Activated naive CD4-positive, alpha-beta T cell treated with anti-CD3 and anti-CD28 coated beads, Interleukin-2, amount 10 ng/mL, durations not matched to agents 5 hours and 36 hours (primary cell): ENCODE data around the gene SPOCK3. TPM values are rescaled to one million over a fixed set of nuclear protein-coding genes. Genes with fewer than 3 reads are reported as not detected.

ENCODE experiments used
- total RNA-seq, 2 experiments: library from RNA; stranded (reverse); gene quantifications; one replicate each; pipeline ENCODE4 v1.2.3, GENCODE V29; 2021

Gene SPOCK3
- total RNA-seq, result not detected

GRCh38 chr4:167234316-167234881 lies at the start of gene SPOCK3:
TSS of gene SPOCK3 (minus strand) at chr4:167234494.

